Liver (tissue), 9 donors: ENCODE measurements around the gene BRME1. TPM values are rescaled to one million over a fixed set of nuclear protein-coding genes. Genes with fewer than 3 reads are reported as not detected.

Experiments
- DNase-seq: peaks from one replicate; pipeline ENCODE4 v3.0.0-alpha.2; 2017; ENCODE audit warnings: low spot score
- H3K27ac ChIP-seq, 2 donors: one replicate each; pipeline ENCODE4 v1.7.0; 2013; ENCODE audit warnings: inconsistent platforms in 2 of 2, low read length in 2 of 2, control low read depth in 1 of 2, low read depth in 1 of 2, mild to moderate bottlenecking in 1 of 2
- H3K27me3 ChIP-seq, 4 donors: one replicate each; pipeline versions ENCODE4 v1.6.1 to v1.7.0; 2013; ENCODE audit warnings: low read length in 3 of 4, inconsistent platforms in 1 of 4, mild to moderate bottlenecking in 1 of 4, moderate library complexity in 1 of 4; ENCODE audit not compliant: control insufficient read depth in 4 of 4, insufficient read depth in 4 of 4
- H3K36me3 ChIP-seq, 4 donors: one replicate each; pipeline versions ENCODE4 v1.6.1 to v1.7.0; 2013; ENCODE audit warnings: low read length in 3 of 4, mild to moderate bottlenecking in 3 of 4, low read depth in 1 of 4, moderate library complexity in 1 of 4; ENCODE audit not compliant: control insufficient read depth in 4 of 4, insufficient read depth in 3 of 4
- H3K4me1 ChIP-seq, 4 donors: one replicate each; pipeline versions ENCODE4 v1.6.1 to v1.7.0; 2013; ENCODE audit warnings: low read length in 3 of 4, mild to moderate bottlenecking in 3 of 4, moderate library complexity in 1 of 4; ENCODE audit not compliant: control insufficient read depth in 4 of 4, insufficient read depth in 4 of 4
- H3K4me3 ChIP-seq, 3 donors: one replicate each; pipeline versions ENCODE4 v1.6.1 to v1.7.0; 2013; ENCODE audit warnings: low read length in 3 of 3, control low read depth in 1 of 3, low read depth in 1 of 3, mild to moderate bottlenecking in 1 of 3
- H3K9ac ChIP-seq, 2 donors: one replicate each; pipeline ENCODE4 v1.7.0; 2013; ENCODE audit warnings: low read length in 2 of 2, mild to moderate bottlenecking in 2 of 2, moderate library complexity in 2 of 2, control low read depth in 1 of 2, low read depth in 1 of 2
- H3K9me3 ChIP-seq, 4 donors: one replicate each; pipeline versions ENCODE4 v1.6.1 to v1.7.0; 2013; ENCODE audit warnings: low read length in 3 of 4; ENCODE audit not compliant: control insufficient read depth in 4 of 4
- EGR1 ChIP-seq, 2 donors: IDR thresholded peaks; 2 replicates each; pipeline ENCODE4 v1.6.1; 2016 to 2018; ENCODE audit warnings: antibody characterized with exemption in 2 of 2, low read depth in 2 of 2
- FOXA1 ChIP-seq: IDR thresholded peaks from 2 replicates; pipeline ENCODE4 v1.6.1; 2016; ENCODE audit warnings: antibody characterized with exemption
- FOXA2 ChIP-seq: IDR thresholded peaks from 2 replicates; pipeline ENCODE4 v1.6.1; 2016; ENCODE audit warnings: antibody characterized with exemption
- GABPA ChIP-seq, 2 donors: IDR thresholded peaks in 1 of 2; conservative IDR thresholded peaks in 1 of 2; 2 replicates each; pipeline ENCODE4 v1.6.1; 2016; ENCODE audit warnings: antibody characterized with exemption in 2 of 2, mild to moderate bottlenecking in 1 of 2, moderate library complexity in 1 of 2
- HNF4A ChIP-seq, 2 donors: conservative IDR thresholded peaks; 2 replicates each; pipeline ENCODE4 v1.6.1; 2016; ENCODE audit warnings: antibody characterized with exemption in 2 of 2, mild to moderate bottlenecking in 2 of 2
- HNF4G ChIP-seq: IDR thresholded peaks from 2 replicates; pipeline ENCODE4 v1.6.1; 2016; ENCODE audit warnings: antibody characterized with exemption
- JUND ChIP-seq, 2 donors: IDR thresholded peaks; 2 replicates each; pipeline ENCODE4 v1.6.1; 2016; ENCODE audit warnings: antibody characterized with exemption in 2 of 2
- NR2F2 ChIP-seq: IDR thresholded peaks from 2 replicates; pipeline ENCODE4 v1.6.1; 2016; ENCODE audit warnings: antibody characterized with exemption
- RAD21 ChIP-seq, 2 donors: IDR thresholded peaks; 2 replicates each; pipeline ENCODE4 v1.6.1; 2016; ENCODE audit warnings: antibody characterized with exemption in 2 of 2, mild to moderate bottlenecking in 2 of 2
- RXRA ChIP-seq, 2 donors: IDR thresholded peaks; 2 replicates each; pipeline ENCODE4 v1.6.1; 2017 to 2018; ENCODE audit warnings: antibody characterized with exemption in 2 of 2, mild to moderate bottlenecking in 1 of 2
- SP1 ChIP-seq: IDR thresholded peaks from 2 replicates; pipeline ENCODE4 v1.6.1; 2018; ENCODE audit warnings: antibody characterized with exemption, mild to moderate bottlenecking
- TAF1 ChIP-seq: conservative IDR thresholded peaks from 2 replicates; pipeline ENCODE4 v1.6.1; 2016; ENCODE audit warnings: antibody characterized with exemption, mild to moderate bottlenecking
- YY1 ChIP-seq: IDR thresholded peaks from 2 replicates; pipeline ENCODE4 v1.6.1; 2016; ENCODE audit warnings: antibody characterized with exemption, mild to moderate bottlenecking
- WGBS: extraction: QIAGEN DNeasy Blood & Tissue Kit; methylation state at CpG from one replicate; pipeline ENCODE4 v1.1.7; 2013; 5-methylcytosine and 5-hydroxymethylcytosine counted together
- polyA plus RNA-seq, 2 donors: library from polyadenylated mRNA; stranded (reverse) in 1 of 2; unstranded in 1 of 2; fragments of 200-250 nt in 1 of 2; fragments of >200 nt in 1 of 2; fragmentation: Nextera tagmentation in 1 of 2; extraction: Ambion mirVana in 1 of 2; gene quantifications; one replicate each; pipeline versions ENCODE4 v1.2.1 to v1.2.3, GENCODE V29; 2013 to 2015
- total RNA-seq, 2 donors: library from RNA; depleted of rRNA; stranded (reverse); fragments of >200 nt; gene quantifications; one replicate each; pipeline ENCODE4 v1.2.3, GENCODE V29; 2014
- TF ChIP-seq, protein P1 (sequence below): IDR thresholded peaks from 2 replicates; pipeline ENCODE4 v1.6.1; 2016; ENCODE audit warnings: antibody characterized with exemption
- TF ChIP-seq, protein P2 (sequence below): IDR thresholded peaks from 2 replicates; pipeline ENCODE4 v1.6.1; 2016; ENCODE audit warnings: antibody characterized with exemption
- TF ChIP-seq, protein P3 (sequence below): fragments of 150-350 bp; IDR thresholded peaks from 2 replicates; pipeline ENCODE4 v1.5.1; 2017; ENCODE audit warnings: improper control_type of control experiment, low read depth, low read length; ENCODE audit not compliant: missing input control
- TF ChIP-seq, protein P4 (sequence below): IDR thresholded peaks from 2 replicates; pipeline ENCODE4 v1.6.1; 2016; ENCODE audit warnings: antibody characterized with exemption, mild to moderate bottlenecking
- TF ChIP-seq, protein P5 (sequence below): IDR thresholded peaks from 2 replicates; pipeline ENCODE4 v1.6.1; 2016; ENCODE audit warnings: antibody characterized with exemption
- donor health status: healthy.
- donor health status: healthy.
- donor health status: healthy.
- donor health status: healthy.
- donor health status: healthy.

BRME1 gene
- total and polyA plus RNA-seq, 4 donors: 0.42 to 5.3 (median 0.48) TPM

DNA sequence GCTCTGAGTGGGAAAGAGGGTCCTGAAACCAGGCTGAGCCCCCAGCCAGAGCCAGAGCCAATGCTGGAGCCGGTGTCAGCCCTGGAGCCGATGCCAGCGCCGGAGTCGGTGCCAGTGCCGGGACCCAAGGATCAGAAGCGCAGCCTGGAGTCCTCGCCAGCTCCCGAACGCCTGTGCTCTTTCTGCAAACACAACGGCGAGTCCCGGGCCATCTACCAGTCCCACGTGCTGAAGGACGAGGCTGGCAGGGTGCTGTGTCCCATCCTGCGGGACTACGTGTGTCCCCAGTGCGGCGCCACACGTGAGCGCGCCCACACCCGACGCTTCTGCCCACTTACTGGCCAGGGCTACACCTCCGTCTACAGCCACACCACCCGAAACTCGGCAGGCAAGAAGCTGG, 28.6 kb downstream of the BRME1 start:
- no peak overlapping the region for H3K4me3 ChIP-seq
- WGBS: 81% methylated on average over 27 of the region's 27 CpGs
- no peak overlapping the region for H3K27ac ChIP-seq
- no peak for DNase-seq
- TF ChIP-seq FOXA2 (no peak), JUND (IDR thresholded peaks at IDR 0.05) (no peak), HNF4A (conservative IDR thresholded peaks at IDR 0.05) (no peak), TAF1 (no peak), GABPA (IDR thresholded peaks at IDR 0.05 in 1 of 2, conservative IDR thresholded peaks at IDR 0.05 in 1 of 2) (no peak), EGR1 (IDR thresholded peaks at IDR 0.05; ENCODE audit: low read depth in 2 of 2) (no peak)
- TF ChIP-seq, protein P1, sequence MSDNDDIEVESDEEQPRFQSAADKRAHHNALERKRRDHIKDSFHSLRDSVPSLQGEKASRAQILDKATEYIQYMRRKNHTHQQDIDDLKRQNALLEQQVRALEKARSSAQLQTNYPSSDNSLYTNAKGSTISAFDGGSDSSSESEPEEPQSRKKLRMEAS: no peak
- TF ChIP-seq, protein P2, sequence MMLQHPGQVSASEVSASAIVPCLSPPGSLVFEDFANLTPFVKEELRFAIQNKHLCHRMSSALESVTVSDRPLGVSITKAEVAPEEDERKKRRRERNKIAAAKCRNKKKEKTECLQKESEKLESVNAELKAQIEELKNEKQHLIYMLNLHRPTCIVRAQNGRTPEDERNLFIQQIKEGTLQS: no peak
- TF ChIP-seq, protein P3, sequence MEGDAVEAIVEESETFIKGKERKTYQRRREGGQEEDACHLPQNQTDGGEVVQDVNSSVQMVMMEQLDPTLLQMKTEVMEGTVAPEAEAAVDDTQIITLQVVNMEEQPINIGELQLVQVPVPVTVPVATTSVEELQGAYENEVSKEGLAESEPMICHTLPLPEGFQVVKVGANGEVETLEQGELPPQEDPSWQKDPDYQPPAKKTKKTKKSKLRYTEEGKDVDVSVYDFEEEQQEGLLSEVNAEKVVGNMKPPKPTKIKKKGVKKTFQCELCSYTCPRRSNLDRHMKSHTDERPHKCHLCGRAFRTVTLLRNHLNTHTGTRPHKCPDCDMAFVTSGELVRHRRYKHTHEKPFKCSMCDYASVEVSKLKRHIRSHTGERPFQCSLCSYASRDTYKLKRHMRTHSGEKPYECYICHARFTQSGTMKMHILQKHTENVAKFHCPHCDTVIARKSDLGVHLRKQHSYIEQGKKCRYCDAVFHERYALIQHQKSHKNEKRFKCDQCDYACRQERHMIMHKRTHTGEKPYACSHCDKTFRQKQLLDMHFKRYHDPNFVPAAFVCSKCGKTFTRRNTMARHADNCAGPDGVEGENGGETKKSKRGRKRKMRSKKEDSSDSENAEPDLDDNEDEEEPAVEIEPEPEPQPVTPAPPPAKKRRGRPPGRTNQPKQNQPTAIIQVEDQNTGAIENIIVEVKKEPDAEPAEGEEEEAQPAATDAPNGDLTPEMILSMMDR: no peak
- H3K9ac ChIP-seq: no peak overlapping the region
- H3K9me3 ChIP-seq: no peaks in the 10 kb centered on the region
- H3K36me3 ChIP-seq: no peaks in the 10 kb centered on the region
- H3K4me1 ChIP-seq: peaks cover 0 to 10% (median 2%) of the 10 kb centered on the region in 4 donors
- no peaks in the 10 kb centered on the region for H3K27me3 ChIP-seq

DNA sequence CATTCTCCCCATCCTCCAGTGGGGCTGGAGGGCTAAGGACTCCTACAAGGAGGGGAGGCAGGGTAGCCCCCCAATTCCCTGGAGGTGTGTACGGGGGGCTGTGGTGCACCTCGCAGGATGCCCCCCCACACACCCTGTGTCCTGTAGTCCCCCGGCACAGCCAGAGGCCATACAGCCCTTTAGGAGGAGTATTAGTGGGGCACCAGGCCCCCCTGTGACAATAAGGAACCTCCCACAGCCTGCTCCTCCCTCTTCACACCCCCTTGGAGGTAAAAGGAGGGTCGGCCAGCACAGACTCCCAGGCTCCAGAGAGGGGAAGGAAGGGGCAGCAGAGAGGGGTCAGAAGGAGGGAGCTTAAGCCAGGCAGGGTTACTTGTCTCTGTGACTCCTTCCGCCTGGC, 29.1 kb downstream of the BRME1 start, which contains the start of gene NANOS3:
Gene NANOS3, plus strand, starts transcription at position 301 of the 400 bp plus-strand sequence. CDS start 115 bp downstream, outside the sequence.
- no peaks in the 10 kb centered on the region for H3K9me3 ChIP-seq
- no peak for DNase-seq
- peaks cover 0 to 10% (median 2%) of the 10 kb centered on the region in 4 donors for H3K4me1 ChIP-seq
- 49% methylated on average over 5 of the region's 5 CpGs for WGBS
- no peaks in the 10 kb centered on the region for H3K27me3 ChIP-seq
- no peaks in the 10 kb centered on the region for H3K36me3 ChIP-seq
- TF ChIP-seq GABPA (IDR thresholded peaks at IDR 0.05 in 1 of 2, conservative IDR thresholded peaks at IDR 0.05 in 1 of 2) (no peak), HNF4G (no peak), SP1 (no peak), EGR1 (IDR thresholded peaks at IDR 0.05; ENCODE audit: low read depth in 2 of 2) (no peak), RAD21 (IDR thresholded peaks at IDR 0.05) (no peak), RXRA (IDR thresholded peaks at IDR 0.05) (no peak), TAF1 (no peak), HNF4A (conservative IDR thresholded peaks at IDR 0.05) (no peak), NR2F2 (no peak), YY1 (no peak), FOXA2 (no peak), FOXA1 (no peak), JUND (IDR thresholded peaks at IDR 0.05) (no peak)
- TF ChIP-seq, protein P3: no peak
- TF ChIP-seq, protein P4, sequence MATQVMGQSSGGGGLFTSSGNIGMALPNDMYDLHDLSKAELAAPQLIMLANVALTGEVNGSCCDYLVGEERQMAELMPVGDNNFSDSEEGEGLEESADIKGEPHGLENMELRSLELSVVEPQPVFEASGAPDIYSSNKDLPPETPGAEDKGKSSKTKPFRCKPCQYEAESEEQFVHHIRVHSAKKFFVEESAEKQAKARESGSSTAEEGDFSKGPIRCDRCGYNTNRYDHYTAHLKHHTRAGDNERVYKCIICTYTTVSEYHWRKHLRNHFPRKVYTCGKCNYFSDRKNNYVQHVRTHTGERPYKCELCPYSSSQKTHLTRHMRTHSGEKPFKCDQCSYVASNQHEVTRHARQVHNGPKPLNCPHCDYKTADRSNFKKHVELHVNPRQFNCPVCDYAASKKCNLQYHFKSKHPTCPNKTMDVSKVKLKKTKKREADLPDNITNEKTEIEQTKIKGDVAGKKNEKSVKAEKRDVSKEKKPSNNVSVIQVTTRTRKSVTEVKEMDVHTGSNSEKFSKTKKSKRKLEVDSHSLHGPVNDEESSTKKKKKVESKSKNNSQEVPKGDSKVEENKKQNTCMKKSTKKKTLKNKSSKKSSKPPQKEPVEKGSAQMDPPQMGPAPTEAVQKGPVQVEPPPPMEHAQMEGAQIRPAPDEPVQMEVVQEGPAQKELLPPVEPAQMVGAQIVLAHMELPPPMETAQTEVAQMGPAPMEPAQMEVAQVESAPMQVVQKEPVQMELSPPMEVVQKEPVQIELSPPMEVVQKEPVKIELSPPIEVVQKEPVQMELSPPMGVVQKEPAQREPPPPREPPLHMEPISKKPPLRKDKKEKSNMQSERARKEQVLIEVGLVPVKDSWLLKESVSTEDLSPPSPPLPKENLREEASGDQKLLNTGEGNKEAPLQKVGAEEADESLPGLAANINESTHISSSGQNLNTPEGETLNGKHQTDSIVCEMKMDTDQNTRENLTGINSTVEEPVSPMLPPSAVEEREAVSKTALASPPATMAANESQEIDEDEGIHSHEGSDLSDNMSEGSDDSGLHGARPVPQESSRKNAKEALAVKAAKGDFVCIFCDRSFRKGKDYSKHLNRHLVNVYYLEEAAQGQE: no peak
- TF ChIP-seq, protein P2: no peak
- TF ChIP-seq, protein P1: no peak
- TF ChIP-seq, protein P5, sequence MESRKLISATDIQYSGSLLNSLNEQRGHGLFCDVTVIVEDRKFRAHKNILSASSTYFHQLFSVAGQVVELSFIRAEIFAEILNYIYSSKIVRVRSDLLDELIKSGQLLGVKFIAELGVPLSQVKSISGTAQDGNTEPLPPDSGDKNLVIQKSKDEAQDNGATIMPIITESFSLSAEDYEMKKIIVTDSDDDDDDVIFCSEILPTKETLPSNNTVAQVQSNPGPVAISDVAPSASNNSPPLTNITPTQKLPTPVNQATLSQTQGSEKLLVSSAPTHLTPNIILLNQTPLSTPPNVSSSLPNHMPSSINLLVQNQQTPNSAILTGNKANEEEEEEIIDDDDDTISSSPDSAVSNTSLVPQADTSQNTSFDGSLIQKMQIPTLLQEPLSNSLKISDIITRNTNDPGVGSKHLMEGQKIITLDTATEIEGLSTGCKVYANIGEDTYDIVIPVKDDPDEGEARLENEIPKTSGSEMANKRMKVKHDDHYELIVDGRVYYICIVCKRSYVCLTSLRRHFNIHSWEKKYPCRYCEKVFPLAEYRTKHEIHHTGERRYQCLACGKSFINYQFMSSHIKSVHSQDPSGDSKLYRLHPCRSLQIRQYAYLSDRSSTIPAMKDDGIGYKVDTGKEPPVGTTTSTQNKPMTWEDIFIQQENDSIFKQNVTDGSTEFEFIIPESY: no peak
- H3K4me3 ChIP-seq: no peak within 1 kb of the TSS
- no peak within 1 kb of the TSS for H3K27ac ChIP-seq
- H3K9ac ChIP-seq: no peak within 1 kb of the TSS
